ENCODE results near the gene ZDHHC14. TPM values are rescaled to one million over a fixed set of nuclear protein-coding genes. Genes with fewer than 3 reads are reported as not detected.
"Not testable (repeated sequence)": the region's sequence is repeated elsewhere in the genome, so short reads cannot be mapped to it uniquely, and the experiment has no call there.

Gene ZDHHC14
- total RNA-seq, 1 donor from 2014 or later, result 14.5 TPM

DNA sequence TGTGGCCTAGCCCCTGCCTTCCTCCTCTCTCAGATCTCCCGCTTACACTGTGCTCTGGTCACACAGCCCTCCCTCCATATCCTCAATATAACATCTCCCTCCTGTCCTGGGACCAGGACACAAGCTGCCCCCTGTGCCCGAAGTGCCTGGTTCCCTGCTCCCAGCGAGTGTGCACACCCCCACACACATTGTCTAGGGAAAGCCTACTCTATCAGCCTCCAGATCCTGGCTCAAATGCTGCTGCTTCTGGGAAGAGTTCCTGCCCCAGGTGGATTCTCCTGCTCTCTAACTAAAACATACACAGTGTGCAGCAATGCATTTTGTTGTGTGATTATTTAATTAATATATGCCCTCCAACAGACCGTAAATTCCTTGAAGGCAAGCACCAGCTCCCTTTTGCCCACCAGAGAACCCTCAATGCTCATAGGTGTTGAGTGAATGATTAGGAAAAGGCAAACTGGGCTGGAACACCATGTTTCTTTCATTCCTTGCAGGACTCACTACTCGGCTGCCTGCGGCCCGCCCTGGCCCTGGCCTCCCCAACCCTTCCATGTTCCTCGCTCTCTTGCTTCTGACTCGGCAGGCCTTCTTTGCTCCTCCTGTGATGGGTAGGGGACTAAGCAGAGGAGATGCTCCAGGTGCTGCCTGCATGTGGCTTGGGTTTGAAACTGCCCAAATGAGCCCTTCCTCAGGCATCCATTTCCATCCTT is 194.6 kb downstream of the ZDHHC14 start:
- no peak for DNase-seq (ENCODE audit: low spot score in 2 of 2)
- no peak overlapping the region for H3K27ac ChIP-seq
- intact Hi-C loops (cut with DNase I), result no loop called here
- no peaks in the 10 kb centered on the region for H3K27me3 ChIP-seq
- no peaks in the 10 kb centered on the region for H3K4me1 ChIP-seq
- no peaks in the 10 kb centered on the region for H3K36me3 ChIP-seq
- no peaks in the 10 kb centered on the region for H3K9me3 ChIP-seq
- TF ChIP-seq, protein P1, sequence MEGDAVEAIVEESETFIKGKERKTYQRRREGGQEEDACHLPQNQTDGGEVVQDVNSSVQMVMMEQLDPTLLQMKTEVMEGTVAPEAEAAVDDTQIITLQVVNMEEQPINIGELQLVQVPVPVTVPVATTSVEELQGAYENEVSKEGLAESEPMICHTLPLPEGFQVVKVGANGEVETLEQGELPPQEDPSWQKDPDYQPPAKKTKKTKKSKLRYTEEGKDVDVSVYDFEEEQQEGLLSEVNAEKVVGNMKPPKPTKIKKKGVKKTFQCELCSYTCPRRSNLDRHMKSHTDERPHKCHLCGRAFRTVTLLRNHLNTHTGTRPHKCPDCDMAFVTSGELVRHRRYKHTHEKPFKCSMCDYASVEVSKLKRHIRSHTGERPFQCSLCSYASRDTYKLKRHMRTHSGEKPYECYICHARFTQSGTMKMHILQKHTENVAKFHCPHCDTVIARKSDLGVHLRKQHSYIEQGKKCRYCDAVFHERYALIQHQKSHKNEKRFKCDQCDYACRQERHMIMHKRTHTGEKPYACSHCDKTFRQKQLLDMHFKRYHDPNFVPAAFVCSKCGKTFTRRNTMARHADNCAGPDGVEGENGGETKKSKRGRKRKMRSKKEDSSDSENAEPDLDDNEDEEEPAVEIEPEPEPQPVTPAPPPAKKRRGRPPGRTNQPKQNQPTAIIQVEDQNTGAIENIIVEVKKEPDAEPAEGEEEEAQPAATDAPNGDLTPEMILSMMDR (IDR thresholded peaks at IDR 0.05), result no peak
- H3K4me3 ChIP-seq, result no peak overlapping the region

DNA sequence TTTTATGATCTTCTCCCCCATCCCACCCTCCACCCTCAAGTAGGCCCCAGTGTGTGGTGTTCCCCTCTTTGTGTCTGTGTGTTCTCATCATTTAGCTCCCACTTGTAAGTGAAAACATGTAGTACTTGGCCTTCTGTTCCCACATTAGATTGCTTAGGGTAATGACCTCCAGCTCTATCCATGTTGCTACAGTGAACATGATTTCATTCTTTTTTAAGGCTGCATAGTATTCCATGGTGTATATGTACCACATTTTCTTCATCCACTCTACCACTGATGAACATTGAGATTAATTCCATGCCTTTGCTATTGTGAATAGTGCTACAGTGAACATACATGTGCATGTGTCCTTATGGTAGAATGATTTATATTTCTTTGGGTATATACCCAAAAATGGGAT is 196.0 kb downstream of the ZDHHC14 start:
- H3K4me3 ChIP-seq; DNase-seq (ENCODE audit: low spot score in 2 of 2); H3K36me3 ChIP-seq; H3K27ac ChIP-seq; H3K27me3 ChIP-seq; intact Hi-C loops (cut with DNase I); H3K4me1 ChIP-seq; H3K9me3 ChIP-seq: not testable (repeated sequence)

DNA sequence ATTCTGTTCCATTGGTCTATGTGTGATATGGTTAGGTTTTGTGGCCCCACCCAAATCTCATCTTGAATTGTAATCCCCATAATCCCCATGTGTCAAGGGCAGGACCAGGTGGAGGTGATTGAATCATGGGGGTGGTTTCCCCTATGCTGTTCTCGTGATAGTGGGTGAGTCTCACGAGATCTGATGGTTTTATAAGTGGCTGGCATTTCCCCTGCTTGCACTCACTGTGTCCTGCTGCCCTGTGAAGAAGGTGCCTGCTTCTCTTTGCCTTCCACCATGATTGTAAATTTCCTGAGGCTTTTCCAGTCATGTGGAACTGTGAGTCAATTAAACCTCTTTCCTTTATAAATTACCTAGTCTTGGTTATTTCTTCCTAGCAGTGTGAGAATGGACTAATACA is 197.5 kb downstream of the ZDHHC14 start:
- H3K27me3 ChIP-seq; intact Hi-C loops (cut with DNase I); H3K4me3 ChIP-seq; DNase-seq (ENCODE audit: low spot score in 2 of 2); H3K4me1 ChIP-seq; H3K27ac ChIP-seq; H3K9me3 ChIP-seq; H3K36me3 ChIP-seq: not testable (repeated sequence)

DNA sequence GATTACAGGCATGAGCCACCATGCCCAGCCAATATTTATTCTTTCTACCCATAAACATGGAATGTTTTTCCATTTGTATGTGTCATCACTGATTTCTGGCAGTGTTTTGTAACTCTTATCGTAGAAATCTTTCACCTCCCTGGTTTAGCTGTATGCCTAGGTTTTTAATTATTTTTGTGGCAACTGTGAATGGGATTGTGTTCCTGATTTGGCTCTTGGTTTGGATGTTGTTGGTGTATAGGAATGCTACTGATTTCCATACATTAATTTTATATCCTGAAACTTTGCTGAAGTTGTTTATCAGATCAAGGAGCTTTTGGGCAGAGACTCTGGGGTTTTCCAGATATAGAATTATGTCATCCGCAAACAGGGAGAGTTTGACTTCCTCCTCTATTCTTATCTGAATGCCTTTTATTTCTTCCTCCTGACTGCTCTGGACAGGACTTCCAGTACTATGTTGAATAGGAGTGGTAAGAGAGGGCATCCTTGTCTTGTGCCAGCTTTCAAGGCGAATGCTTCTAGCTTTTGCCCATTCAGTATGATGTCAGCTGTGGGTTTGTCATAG is 198.6 kb downstream of the ZDHHC14 start:
- TF ChIP-seq, protein P1 (IDR thresholded peaks at IDR 0.05), result no peak
- peak overlapping the region in 1 of 2 donors; percentile 26 for H3K27ac ChIP-seq
- intact Hi-C loops (cut with DNase I), result no loop called here

DNA sequence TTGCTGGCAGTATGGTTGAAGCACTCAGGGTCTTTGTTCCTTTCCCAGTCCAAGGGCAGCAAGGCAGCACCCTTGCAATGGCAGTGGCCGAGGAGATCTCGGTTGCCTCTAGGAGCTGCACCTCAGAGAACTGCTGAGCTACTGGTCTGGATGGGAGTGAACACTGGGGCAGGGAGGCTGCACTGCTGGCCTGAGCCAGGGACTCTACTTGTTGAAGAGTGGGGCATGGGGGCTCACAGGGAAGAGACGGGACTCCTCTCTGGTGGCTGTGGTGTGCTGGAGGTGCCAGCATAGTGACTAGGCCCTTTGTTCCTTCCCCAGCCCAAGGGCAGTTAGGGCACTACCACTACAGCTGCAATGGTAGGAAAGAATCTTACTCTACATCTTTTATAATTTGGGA is 203.0 kb downstream of the ZDHHC14 start:
- H3K36me3 ChIP-seq, result no peaks in the 10 kb centered on the region
- H3K27ac ChIP-seq, result no peak overlapping the region
- no peaks in the 10 kb centered on the region for H3K27me3 ChIP-seq
- TF ChIP-seq, protein P1 (IDR thresholded peaks at IDR 0.05), result no peak
- H3K4me1 ChIP-seq, result no peaks in the 10 kb centered on the region
- no peak for DNase-seq (ENCODE audit: low spot score in 2 of 2)
- H3K4me3 ChIP-seq, result no peak overlapping the region
- no peaks in the 10 kb centered on the region for H3K9me3 ChIP-seq
- intact Hi-C loops (cut with DNase I), result no loop called here

More for the DNA sequence above, 198.6 kb downstream of the ZDHHC14 start:
- Histone ChIP-seq H3K36me3 (no peaks in the 10 kb centered on the region), H3K27me3 (no peaks in the 10 kb centered on the region), H3K4me3 (no peak overlapping the region), H3K4me1 (no peaks in the 10 kb centered on the region), H3K9me3 (no peaks in the 10 kb centered on the region)
- DNase-seq (ENCODE audit: low spot score in 2 of 2), result no peak

DNA sequence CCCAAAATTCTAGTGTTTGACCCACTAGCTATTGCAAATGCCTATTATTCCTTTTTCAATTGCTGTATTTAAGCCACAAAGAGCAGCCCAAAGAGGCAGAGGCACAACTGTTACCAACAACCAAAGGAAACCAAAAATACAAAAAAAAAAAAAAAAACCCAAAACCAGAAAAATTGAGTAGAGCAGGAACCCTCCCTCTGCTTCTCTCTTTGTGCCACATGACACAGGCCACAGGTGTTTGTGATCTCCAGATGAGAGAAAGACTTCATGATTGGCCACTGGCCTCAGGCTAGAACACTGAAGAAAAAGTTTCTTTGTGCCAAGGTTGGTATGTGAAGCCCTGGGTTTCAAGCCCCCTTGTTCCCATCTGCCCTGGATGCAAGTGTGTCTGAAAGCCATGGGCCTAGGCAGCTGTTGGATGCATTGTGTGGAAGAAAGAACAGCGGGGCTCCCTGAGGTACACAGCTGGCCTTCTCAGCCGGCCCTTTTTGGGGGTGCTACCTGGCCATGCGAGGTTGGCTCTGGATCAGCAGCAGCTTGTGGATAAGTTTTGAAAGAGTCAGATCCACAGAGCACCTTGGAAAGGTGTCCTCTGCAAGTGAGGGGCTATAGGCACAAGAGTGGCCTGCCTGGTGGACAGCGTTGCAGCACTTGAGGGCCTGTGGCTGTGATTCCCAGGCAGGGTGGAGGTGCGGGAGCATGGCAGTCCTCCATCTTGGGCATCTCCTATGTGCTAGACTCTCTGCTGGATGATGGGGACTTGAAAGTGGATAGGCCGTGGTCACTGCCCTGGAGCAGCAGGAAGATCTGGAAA is 204.5 kb downstream of the ZDHHC14 start:
- intact Hi-C loops (cut with DNase I), result no loop called here
- Histone ChIP-seq H3K4me3 (no peak overlapping the region), H3K9me3 (no peaks in the 10 kb centered on the region), H3K27ac (no peak overlapping the region), H3K4me1 (no peaks in the 10 kb centered on the region), H3K36me3 (no peaks in the 10 kb centered on the region), H3K27me3 (no peaks in the 10 kb centered on the region)
- TF ChIP-seq, protein P1 (IDR thresholded peaks at IDR 0.05), result no peak
- peak in 1 of 2 donors; percentile 19 for DNase-seq (ENCODE audit: low spot score in 2 of 2)

Measured in ascending aorta (tissue), 2 donors.